CD4-positive, CD25-positive, alpha-beta regulatory T cell (primary cell): ENCODE data around the gene PLEKHA1. TPM values are rescaled to one million over a fixed set of nuclear protein-coding genes. Genes with fewer than 3 reads are reported as not detected.
A peak's percentile ranks its signal among the peaks of the same experiment; 100 is the strongest.

Experiments used
- ATAC-seq, 2 donors: fragments of 150-1000 bp; cut with Tn5 transposase; one replicate each; pipeline ENCODE4 v1.10.0; 2021; ENCODE audit warnings: low read depth in 2 of 2, moderate number of reproducible peaks in 2 of 2, moderate library complexity in 1 of 2
- DNase-seq, 3 donors: peaks; one replicate each; pipeline versions ENCODE4 v3.0.0 to v3.0.0-alpha.2; 2012 to 2022; ENCODE audit warnings: mixed read lengths in 1 of 3
- H3K27ac ChIP-seq: one replicate; pipeline ENCODE4 v1.7.0; 2013; ENCODE audit warnings: mild to moderate bottlenecking, low read length; ENCODE audit not compliant: insufficient read depth, poor library complexity, severe bottlenecking
- H3K27me3 ChIP-seq: one replicate; pipeline ENCODE4 v1.7.0; 2013; ENCODE audit warnings: low read length; ENCODE audit not compliant: control insufficient read depth, insufficient read depth
- H3K36me3 ChIP-seq: one replicate; pipeline ENCODE4 v1.7.0; 2013; ENCODE audit warnings: mild to moderate bottlenecking, low read length, moderate library complexity; ENCODE audit not compliant: control insufficient read depth, insufficient read depth
- H3K4me1 ChIP-seq: 2 replicates; pipeline ENCODE4 v1.7.0; 2013; ENCODE audit warnings: mild to moderate bottlenecking, low read length; ENCODE audit not compliant: insufficient read depth, control insufficient read depth, poor library complexity, severe bottlenecking
- H3K4me3 ChIP-seq: one replicate; pipeline ENCODE4 v1.7.0; 2013; ENCODE audit warnings: low read depth, mild to moderate bottlenecking, low read length, moderate library complexity
- H3K9me3 ChIP-seq, 2 experiments: 1 replicate in 1 of 2; 2 replicates in 1 of 2; pipeline ENCODE4 v1.7.0; 2013; ENCODE audit warnings: low read length in 2 of 2, mild to moderate bottlenecking in 1 of 2, moderate library complexity in 1 of 2; ENCODE audit not compliant: control insufficient read depth in 2 of 2
- H3K27ac Mint-ChIP-seq, 3 donors: one replicate each; pipeline ENCODE4 v1.8.0; 2020 to 2022; ENCODE audit warnings: mild to moderate bottlenecking in 3 of 3, mixed read lengths in 3 of 3, moderate library complexity in 2 of 3
- H3K27me3 Mint-ChIP-seq: one replicate; pipeline ENCODE4 v1.8.0; 2022; ENCODE audit warnings: mild to moderate bottlenecking, mixed read lengths
- H3K36me3 Mint-ChIP-seq: one replicate; pipeline ENCODE4 v1.8.0; 2020; ENCODE audit warnings: mixed read lengths
- H3K4me1 Mint-ChIP-seq, 4 donors: one replicate each; pipeline ENCODE4 v1.8.0; 2020 to 2022; ENCODE audit warnings: mixed read lengths in 4 of 4, mild to moderate bottlenecking in 1 of 4
- H3K4me3 Mint-ChIP-seq, 4 donors: one replicate each; pipeline ENCODE4 v1.8.0; 2020 to 2022; ENCODE audit warnings: mild to moderate bottlenecking in 4 of 4, mixed read lengths in 4 of 4, moderate library complexity in 3 of 4
- H3K9me3 Mint-ChIP-seq, 7 donors: one replicate each; pipeline ENCODE4 v1.8.0; 2020 to 2022; ENCODE audit warnings: mixed read lengths in 7 of 7, mild to moderate bottlenecking in 3 of 7, moderate library complexity in 2 of 7
- polyA plus RNA-seq, 4 donors: library from polyadenylated mRNA; unstranded; fragments of 300-500 nt; fragmentation: Illumina TruSeq; gene quantifications; one replicate each; pipeline ENCODE4 v1.2.3, GENCODE V29; 2021
- total RNA-seq: library from RNA; stranded (reverse); gene quantifications from one replicate; pipeline ENCODE4 v1.2.3, GENCODE V29; 2022

PLEKHA1 gene
- total and polyA plus RNA-seq, 5 donors from 2014 or later = 35.9 to 112 (median 88.7) TPM

GRCh38 chr10:122373721-122374120 lies 787 bp upstream of the PLEKHA1 start:
- ATAC-seq (no peak), DNase-seq (no peak)
- Mint-ChIP-seq H3K36me3 (no peaks in the 10 kb centered on the region), H3K9me3 (no peaks in the 10 kb centered on the region), H3K27ac (peak overlapping the region in 2 of 3 donors; percentile 90 to 94), H3K4me1 (peaks cover 5 to 35% (median 28%) of the 10 kb centered on the region in 4 donors), H3K27me3 (peaks cover 41% of the 10 kb centered on the region), H3K4me3 (peak overlapping the region; percentile 91 to 96 (median 92))
- Histone ChIP-seq H3K36me3 (no peaks in the 10 kb centered on the region), H3K27me3 (peaks cover 19% of the 10 kb centered on the region), H3K9me3 (no peaks in the 10 kb centered on the region), H3K27ac (peak overlapping the region; percentile 91), H3K4me3 (peak overlapping the region; percentile 90), H3K4me1 (peaks cover 27% of the 10 kb centered on the region)

DNA sequence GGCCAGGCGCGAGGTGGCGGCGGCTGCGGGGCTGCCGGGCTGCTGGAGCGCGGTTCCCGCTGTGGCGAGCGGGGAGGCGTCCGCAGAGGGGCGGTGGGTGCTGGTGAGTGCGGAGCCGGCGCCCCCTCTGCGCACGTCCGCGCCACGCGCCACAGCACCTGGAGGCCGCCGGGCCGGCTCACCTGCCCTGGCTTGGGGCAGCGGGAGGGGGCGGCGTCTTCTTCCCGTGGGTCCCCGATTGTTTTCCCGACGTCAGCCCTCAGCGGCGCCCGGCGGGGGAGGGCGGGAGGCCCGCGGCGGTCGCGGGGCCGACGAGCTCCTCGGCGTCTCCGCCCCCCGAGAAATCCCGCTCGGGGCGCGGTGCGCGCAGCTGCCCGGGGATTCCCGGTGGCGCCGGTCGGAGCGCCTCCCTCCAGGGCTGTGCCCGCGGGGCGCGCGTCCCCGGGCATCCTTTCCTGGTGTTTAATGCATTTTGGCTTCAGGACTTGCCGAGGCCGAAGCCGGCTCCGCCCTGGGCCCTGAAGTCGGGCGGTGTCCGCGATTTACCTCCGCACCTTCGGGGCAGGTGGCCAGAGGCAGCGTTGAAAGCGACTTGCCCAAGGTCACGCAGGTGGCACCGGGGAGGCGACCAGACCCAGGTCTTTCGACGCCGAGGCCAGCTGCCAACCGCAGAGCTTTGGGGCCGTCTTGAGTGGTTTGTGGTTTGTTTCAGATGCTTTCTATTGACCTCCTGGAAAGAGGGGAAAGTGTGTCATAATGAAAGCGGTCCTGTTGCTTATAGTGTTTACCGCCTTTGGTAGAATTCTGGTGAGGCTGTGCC lies 561 bp downstream of the PLEKHA1 start:
- Histone ChIP-seq H3K36me3 (peaks cover 6% of the 10 kb centered on the region), H3K4me1 (peaks cover 38% of the 10 kb centered on the region), H3K27me3 (peaks cover 16% of the 10 kb centered on the region), H3K9me3 (no peaks in the 10 kb centered on the region), H3K27ac (peak overlapping the region; percentile 91), H3K4me3 (peak overlapping the region; percentile 94)
- Mint-ChIP-seq H3K4me3 (peak overlapping the region; percentile 93 to 99 (median 96)), H3K9me3 (peaks cover 0 to under 1% (median 0%) of the 10 kb centered on the region in 7 donors), H3K27ac (peak overlapping the region; percentile 91 to 98 (median 94)), H3K27me3 (peaks cover 38% of the 10 kb centered on the region), H3K36me3 (peaks cover 11% of the 10 kb centered on the region), H3K4me1 (peaks cover 15 to 49% (median 39%) of the 10 kb centered on the region in 4 donors)
- ATAC-seq (peak; percentile 11 to 22), DNase-seq (peak; percentile 60 to 76 (median 64))

GRCh38 chr10:122375679-122376160 lies 1.2 kb downstream of the PLEKHA1 start:
- Histone ChIP-seq H3K27me3 (peaks cover 15% of the 10 kb centered on the region), H3K4me3 (peak overlapping the region; percentile 94), H3K36me3 (peaks cover 12% of the 10 kb centered on the region), H3K9me3 (no peaks in the 10 kb centered on the region), H3K27ac (peak overlapping the region; percentile 91), H3K4me1 (peaks cover 38% of the 10 kb centered on the region)
- ATAC-seq = no peak
- DNase-seq = no peak
- Mint-ChIP-seq H3K27ac (peak overlapping the region; percentile 91 to 98 (median 94)), H3K27me3 (peaks cover 31% of the 10 kb centered on the region), H3K4me3 (peak overlapping the region; percentile 93 to 99 (median 96)), H3K4me1 (peaks cover 15 to 55% (median 46%) of the 10 kb centered on the region in 4 donors), H3K36me3 (peaks cover 17% of the 10 kb centered on the region), H3K9me3 (peaks cover 0 to 5% (median 0%) of the 10 kb centered on the region in 7 donors)

DNA sequence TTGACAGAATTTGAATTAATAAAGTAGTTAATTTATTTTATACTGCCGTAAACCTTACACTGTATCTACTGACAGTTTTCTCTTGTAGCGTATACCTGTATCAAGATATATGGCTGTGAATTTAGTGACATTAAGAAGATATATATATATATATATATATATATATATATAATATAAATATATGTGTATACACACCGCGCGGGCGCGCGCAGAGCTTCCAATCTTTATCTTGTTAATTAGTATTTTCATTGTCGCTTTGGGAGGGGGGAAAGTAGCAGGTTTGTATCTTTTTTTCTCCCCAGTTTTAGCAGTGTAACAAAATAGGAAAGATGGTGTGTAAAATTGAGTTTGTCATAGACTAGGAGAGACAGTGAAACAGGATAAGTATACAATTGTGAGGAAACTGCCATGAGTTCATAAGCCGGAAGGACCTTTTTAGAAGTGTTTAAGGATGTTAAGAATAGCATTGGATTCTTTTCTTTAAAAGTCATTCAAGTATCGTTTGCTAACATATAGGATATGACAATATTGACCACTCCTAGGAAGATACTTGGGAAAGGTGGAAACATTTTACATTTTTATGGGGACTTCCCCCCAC lies 2.0 kb downstream of the PLEKHA1 start:
- Mint-ChIP-seq H3K27ac (no peak overlapping the region), H3K4me3 (peak overlapping the region; percentile 44 to 99 (median 86)), H3K36me3 (peaks cover 25% of the 10 kb centered on the region), H3K4me1 (peaks cover 15 to 63% (median 51%) of the 10 kb centered on the region in 4 donors), H3K9me3 (peaks cover 0 to 8% (median 0%) of the 10 kb centered on the region in 7 donors), H3K27me3 (peaks cover 24% of the 10 kb centered on the region)
- Histone ChIP-seq H3K27me3 (peaks cover 7% of the 10 kb centered on the region), H3K27ac (peak overlapping the region; percentile 5), H3K36me3 (peaks cover 19% of the 10 kb centered on the region), H3K4me1 (peaks cover 38% of the 10 kb centered on the region), H3K9me3 (no peaks in the 10 kb centered on the region), H3K4me3 (peak overlapping the region; percentile 94)
- DNase-seq (no peak), ATAC-seq (no peak)

DNA sequence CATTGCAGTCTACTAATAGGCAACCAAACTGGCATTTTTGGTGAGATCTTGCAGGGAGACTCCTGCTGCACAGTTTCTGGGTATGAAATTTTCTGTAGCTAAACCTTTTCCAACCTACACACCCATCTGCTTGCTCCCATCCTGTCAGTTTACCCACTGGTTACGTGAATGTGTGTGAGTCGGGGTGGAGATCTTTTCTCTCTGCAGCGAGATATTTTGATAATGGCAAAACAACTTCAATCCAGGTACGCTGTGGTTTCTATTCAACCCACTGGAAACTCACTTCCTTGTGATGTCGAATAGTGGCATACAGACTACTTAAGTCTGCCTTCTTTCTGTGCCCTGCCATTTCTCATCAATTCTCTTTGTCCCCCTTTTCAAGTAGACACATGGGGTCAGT lies 4.5 kb downstream of the PLEKHA1 start:
- peaks cover 19% of the 10 kb centered on the region for H3K36me3 ChIP-seq
- Mint-ChIP-seq H3K4me1 (peaks cover 24 to 74% (median 58%) of the 10 kb centered on the region in 4 donors), H3K4me3 (peak overlapping the region in 3 of 4 donors; percentile 66 to 77 (median 67)), H3K27ac (peak overlapping the region; percentile 7 to 74 (median 74)), H3K27me3 (peaks cover under 1% of the 10 kb centered on the region), H3K9me3 (peaks cover 0 to 8% (median 0%) of the 10 kb centered on the region in 7 donors), H3K36me3 (peaks cover 31% of the 10 kb centered on the region)
- ATAC-seq = no peak
- peak in 1 of 3 donors; percentile 32 for DNase-seq
- peaks cover 34% of the 10 kb centered on the region for H3K4me1 ChIP-seq
- H3K27ac ChIP-seq = peak overlapping the region; percentile 5
- H3K4me3 ChIP-seq = peak overlapping the region; percentile 46
- no peaks in the 10 kb centered on the region for H3K9me3 ChIP-seq
- no peaks in the 10 kb centered on the region for H3K27me3 ChIP-seq

DNA sequence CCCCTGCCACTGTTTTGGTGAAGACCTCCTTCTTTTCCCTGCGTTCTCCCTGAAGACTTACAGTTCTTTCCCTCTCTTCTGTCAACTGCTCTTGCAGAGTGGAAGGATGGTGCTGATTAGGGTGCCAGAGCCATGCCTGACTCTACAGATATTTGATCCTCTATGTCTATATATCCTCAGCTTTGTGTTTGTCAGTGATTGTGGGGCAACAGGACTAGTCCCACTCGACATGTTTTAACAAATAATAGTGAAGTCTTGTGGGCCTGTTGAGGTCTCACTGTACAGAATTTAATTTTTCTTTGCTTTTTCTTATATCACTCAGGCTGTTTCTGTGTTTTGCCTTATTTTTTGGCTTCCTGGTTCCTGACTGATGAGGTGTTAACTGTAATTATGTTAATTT lies 5.0 kb downstream of the PLEKHA1 start:
- Histone ChIP-seq H3K4me1 (peaks cover 32% of the 10 kb centered on the region), H3K9me3 (no peaks in the 10 kb centered on the region), H3K27me3 (no peaks in the 10 kb centered on the region), H3K36me3 (peaks cover 19% of the 10 kb centered on the region), H3K4me3 (peak overlapping the region; percentile 46), H3K27ac (peak overlapping the region; percentile 5)
- Mint-ChIP-seq H3K27ac (peak overlapping the region in 2 of 3 donors; percentile 7 to 74), H3K36me3 (peaks cover 31% of the 10 kb centered on the region), H3K9me3 (peaks cover 0 to 8% (median 0%) of the 10 kb centered on the region in 7 donors), H3K4me1 (peaks cover 24 to 74% (median 55%) of the 10 kb centered on the region in 4 donors), H3K27me3 (no peaks in the 10 kb centered on the region), H3K4me3 (peak overlapping the region in 3 of 4 donors; percentile 66 to 77 (median 67))
- DNase-seq = no peak
- ATAC-seq = no peak

DNA sequence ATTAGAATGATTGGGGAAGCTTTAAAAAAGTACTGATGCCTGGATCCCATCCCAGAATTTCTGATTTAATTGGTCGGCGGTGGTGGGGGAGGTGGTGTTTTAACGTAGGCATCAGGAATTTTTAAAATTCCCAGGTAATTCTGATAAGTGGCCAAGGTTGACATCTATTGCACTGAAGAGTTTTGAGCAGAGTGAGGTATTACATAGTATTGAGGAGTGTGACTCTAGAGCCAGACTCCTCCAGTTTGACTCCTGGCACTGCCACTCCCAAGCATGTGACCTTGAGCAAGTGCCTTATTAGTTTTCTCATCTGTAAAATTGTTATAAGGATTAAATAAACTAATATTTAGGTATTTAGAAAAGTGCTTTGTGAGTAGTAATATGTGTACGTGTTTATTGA lies 6.2 kb downstream of the PLEKHA1 start:
- ATAC-seq = no peak

More for the DNA sequence above, 6.2 kb downstream of the PLEKHA1 start:
- H3K9me3 ChIP-seq = no peaks in the 10 kb centered on the region
- H3K4me1 Mint-ChIP-seq = peaks cover 27 to 79% (median 55%) of the 10 kb centered on the region in 4 donors
- peak overlapping the region in 2 of 4 donors; percentile 6 to 61 for H3K4me3 Mint-ChIP-seq
- H3K27ac ChIP-seq = no peak overlapping the region
- H3K4me1 ChIP-seq = peaks cover 28% of the 10 kb centered on the region
- peaks cover 19% of the 10 kb centered on the region for H3K36me3 ChIP-seq
- no peaks in the 10 kb centered on the region for H3K27me3 Mint-ChIP-seq
- H3K27me3 ChIP-seq = no peaks in the 10 kb centered on the region
- peaks cover 35% of the 10 kb centered on the region for H3K36me3 Mint-ChIP-seq
- H3K4me3 ChIP-seq = no peak overlapping the region
- DNase-seq = no peak
- peaks cover 0 to 8% (median 0%) of the 10 kb centered on the region in 7 donors for H3K9me3 Mint-ChIP-seq
- peak overlapping the region in 1 of 3 donors; percentile 87 for H3K27ac Mint-ChIP-seq
